CD4-positive, CD25-positive, alpha-beta regulatory T cell (primary cell): ENCODE measurements around the gene HPS4. TPM values are rescaled to one million over a fixed set of nuclear protein-coding genes. Genes with fewer than 3 reads are reported as not detected.
"Not testable (repeated sequence)": the region's sequence is repeated elsewhere in the genome, so short reads cannot be mapped to it uniquely, and the experiment has no call there.

Experiments used
- ATAC-seq, 2 donors: fragments of 150-1000 bp; cut with Tn5 transposase; one replicate each; pipeline ENCODE4 v1.10.0; 2021; ENCODE audit warnings: low read depth in 2 of 2, moderate number of reproducible peaks in 2 of 2, moderate library complexity in 1 of 2
- DNase-seq, 3 donors: peaks; one replicate each; pipeline versions ENCODE4 v3.0.0 to v3.0.0-alpha.2; 2012 to 2022; ENCODE audit warnings: mixed read lengths in 1 of 3
- H3K27ac ChIP-seq: one replicate; pipeline ENCODE4 v1.7.0; 2013; ENCODE audit warnings: mild to moderate bottlenecking, low read length; ENCODE audit not compliant: insufficient read depth, poor library complexity, severe bottlenecking
- H3K27me3 ChIP-seq: one replicate; pipeline ENCODE4 v1.7.0; 2013; ENCODE audit warnings: low read length; ENCODE audit not compliant: control insufficient read depth, insufficient read depth
- H3K36me3 ChIP-seq: one replicate; pipeline ENCODE4 v1.7.0; 2013; ENCODE audit warnings: mild to moderate bottlenecking, low read length, moderate library complexity; ENCODE audit not compliant: control insufficient read depth, insufficient read depth
- H3K4me1 ChIP-seq: 2 replicates; pipeline ENCODE4 v1.7.0; 2013; ENCODE audit warnings: mild to moderate bottlenecking, low read length; ENCODE audit not compliant: insufficient read depth, control insufficient read depth, poor library complexity, severe bottlenecking
- H3K4me3 ChIP-seq: one replicate; pipeline ENCODE4 v1.7.0; 2013; ENCODE audit warnings: low read depth, mild to moderate bottlenecking, low read length, moderate library complexity
- H3K9me3 ChIP-seq, 2 experiments: 1 replicate in 1 of 2; 2 replicates in 1 of 2; pipeline ENCODE4 v1.7.0; 2013; ENCODE audit warnings: low read length in 2 of 2, mild to moderate bottlenecking in 1 of 2, moderate library complexity in 1 of 2; ENCODE audit not compliant: control insufficient read depth in 2 of 2
- H3K27ac Mint-ChIP-seq, 3 donors: one replicate each; pipeline ENCODE4 v1.8.0; 2020 to 2022; ENCODE audit warnings: mild to moderate bottlenecking in 3 of 3, mixed read lengths in 3 of 3, moderate library complexity in 2 of 3
- H3K27me3 Mint-ChIP-seq: one replicate; pipeline ENCODE4 v1.8.0; 2022; ENCODE audit warnings: mild to moderate bottlenecking, mixed read lengths
- H3K36me3 Mint-ChIP-seq: one replicate; pipeline ENCODE4 v1.8.0; 2020; ENCODE audit warnings: mixed read lengths
- H3K4me1 Mint-ChIP-seq, 4 donors: one replicate each; pipeline ENCODE4 v1.8.0; 2020 to 2022; ENCODE audit warnings: mixed read lengths in 4 of 4, mild to moderate bottlenecking in 1 of 4
- H3K4me3 Mint-ChIP-seq, 4 donors: one replicate each; pipeline ENCODE4 v1.8.0; 2020 to 2022; ENCODE audit warnings: mild to moderate bottlenecking in 4 of 4, mixed read lengths in 4 of 4, moderate library complexity in 3 of 4
- H3K9me3 Mint-ChIP-seq, 7 donors: one replicate each; pipeline ENCODE4 v1.8.0; 2020 to 2022; ENCODE audit warnings: mixed read lengths in 7 of 7, mild to moderate bottlenecking in 3 of 7, moderate library complexity in 2 of 7
- polyA plus RNA-seq, 4 donors: library from polyadenylated mRNA; unstranded; fragments of 300-500 nt; fragmentation: Illumina TruSeq; gene quantifications; one replicate each; pipeline ENCODE4 v1.2.3, GENCODE V29; 2021
- total RNA-seq: library from RNA; stranded (reverse); gene quantifications from one replicate; pipeline ENCODE4 v1.2.3, GENCODE V29; 2022

HPS4 gene
- total RNA-seq (44.6 TPM), polyA plus RNA-seq (10 to 100 TPM; 12.0 to 16.1 (median 13.6) TPM)

GRCh38 chr22:26483439-26484359 is at the start of gene HPS4, which contains the start of gene SRRD:
HPS4 (minus strand) TSS chr22:26483783; CDS start chr22:26481762, 2,021 bp downstream.
SRRD (plus strand) TSS chr22:26483877; CDS start chr22:26483891, 14 bp downstream.
- Mint-ChIP-seq H3K36me3 (peaks cover 21% of the 10 kb centered on the region), H3K4me3 (peak within 1 kb of the TSS; percentile 90 to 96 (median 95)), H3K4me1 (peaks cover 38 to 71% (median 57%) of the 10 kb centered on the region in 4 donors), H3K27me3 (no peaks in the 10 kb centered on the region), H3K9me3 (peaks cover 0 to 2% (median 0%) of the 10 kb centered on the region in 7 donors), H3K27ac (peak within 1 kb of the TSS; percentile 99)
- Histone ChIP-seq H3K36me3 (peaks cover 14% of the 10 kb centered on the region), H3K9me3 (no peaks in the 10 kb centered on the region), H3K4me1 (peaks cover 45% of the 10 kb centered on the region), H3K27me3 (no peaks in the 10 kb centered on the region), H3K4me3 (peak within 1 kb of the TSS; percentile 95), H3K27ac (peak within 1 kb of the TSS; percentile 94)
- peak; percentile 80 to 83 for ATAC-seq
- DNase-seq: peak; percentile 91 to 95 (median 94)

- H3K4me3 Mint-ChIP-seq: no peak overlapping the region
- ATAC-seq (no peak), DNase-seq (no peak)
- no peak overlapping the region for H3K27ac Mint-ChIP-seq
- H3K9me3 Mint-ChIP-seq: no peaks in the 10 kb centered on the region
- no peaks in the 10 kb centered on the region for H3K27me3 Mint-ChIP-seq
- Histone ChIP-seq H3K36me3 (peaks cover 62% of the 10 kb centered on the region), H3K4me3 (no peak overlapping the region), H3K27ac (no peak overlapping the region), H3K27me3 (no peaks in the 10 kb centered on the region), H3K4me1 (no peaks in the 10 kb centered on the region), H3K9me3 (no peaks in the 10 kb centered on the region)
- peaks cover 0 to 7% (median 3%) of the 10 kb centered on the region in 4 donors for H3K4me1 Mint-ChIP-seq
- H3K36me3 Mint-ChIP-seq: peaks cover 50% of the 10 kb centered on the region
Observed at GRCh38 chr22:26529345-26529744, 45.8 kb upstream of the HPS4 start.

GRCh38 chr22:26528518-26528917 is 44.9 kb upstream of the HPS4 start:
- ATAC-seq, DNase-seq, H3K27me3 ChIP-seq, H3K9me3 ChIP-seq, H3K27ac Mint-ChIP-seq, H3K4me3 ChIP-seq, H3K4me1 ChIP-seq, H3K27me3 Mint-ChIP-seq, H3K4me1 Mint-ChIP-seq, H3K9me3 Mint-ChIP-seq, H3K4me3 Mint-ChIP-seq, H3K27ac ChIP-seq: not testable (repeated sequence)
- peaks cover 62% of the 10 kb centered on the region for H3K36me3 ChIP-seq
- H3K36me3 Mint-ChIP-seq: peaks cover 50% of the 10 kb centered on the region

- Histone ChIP-seq H3K4me1 (no peaks in the 10 kb centered on the region), H3K9me3 (no peaks in the 10 kb centered on the region), H3K27ac (no peak overlapping the region), H3K27me3 (no peaks in the 10 kb centered on the region), H3K36me3 (peaks cover 59% of the 10 kb centered on the region), H3K4me3 (no peak overlapping the region)
- DNase-seq (no peak), ATAC-seq (no peak)
- no peaks in the 10 kb centered on the region for H3K9me3 Mint-ChIP-seq
- no peak overlapping the region for H3K4me3 Mint-ChIP-seq
- H3K36me3 Mint-ChIP-seq: peaks cover 49% of the 10 kb centered on the region
- peaks cover 0 to 7% (median under 1%) of the 10 kb centered on the region in 4 donors for H3K4me1 Mint-ChIP-seq
- no peaks in the 10 kb centered on the region for H3K27me3 Mint-ChIP-seq
- peak overlapping the region in 1 of 3 donors; percentile 38 for H3K27ac Mint-ChIP-seq
Observed at GRCh38 chr22:26527574-26528465, 44.2 kb upstream of the HPS4 start.

- Histone ChIP-seq H3K4me3 (no peak overlapping the region), H3K27ac (no peak overlapping the region), H3K27me3 (no peaks in the 10 kb centered on the region), H3K4me1 (no peaks in the 10 kb centered on the region), H3K9me3 (no peaks in the 10 kb centered on the region), H3K36me3 (peaks cover 54% of the 10 kb centered on the region)
- H3K9me3 Mint-ChIP-seq: no peaks in the 10 kb centered on the region
- DNase-seq (no peak), ATAC-seq (no peak)
- peaks cover 46% of the 10 kb centered on the region for H3K36me3 Mint-ChIP-seq
- no peak overlapping the region for H3K4me3 Mint-ChIP-seq
- peak overlapping the region in 2 of 3 donors; percentile 38 to 60 for H3K27ac Mint-ChIP-seq
- peaks cover 0 to 7% (median 0%) of the 10 kb centered on the region in 4 donors for H3K4me1 Mint-ChIP-seq
- no peaks in the 10 kb centered on the region for H3K27me3 Mint-ChIP-seq
Observed at GRCh38 chr22:26527167-26527566, 43.6 kb upstream of the HPS4 start.

- no peak overlapping the region for H3K27ac ChIP-seq
- Mint-ChIP-seq H3K4me3 (no peak overlapping the region), H3K27ac (no peak overlapping the region), H3K9me3 (no peaks in the 10 kb centered on the region), H3K36me3 (peaks cover 39% of the 10 kb centered on the region), H3K27me3 (no peaks in the 10 kb centered on the region), H3K4me1 (peaks cover 0 to 7% (median 0%) of the 10 kb centered on the region in 4 donors)
- H3K4me1 ChIP-seq: no peaks in the 10 kb centered on the region
- peaks cover 44% of the 10 kb centered on the region for H3K36me3 ChIP-seq
- H3K4me3 ChIP-seq: no peak overlapping the region
- no peaks in the 10 kb centered on the region for H3K9me3 ChIP-seq
- no peak for DNase-seq
- no peak for ATAC-seq
- H3K27me3 ChIP-seq: no peaks in the 10 kb centered on the region
Observed at GRCh38 chr22:26525946-26526564, 42.5 kb upstream of the HPS4 start.

GRCh38 chr22:26524870-26525269 is 41.3 kb upstream of the HPS4 start:
- no peak overlapping the region for H3K4me3 Mint-ChIP-seq
- H3K27me3 ChIP-seq: no peaks in the 10 kb centered on the region
- ATAC-seq (no peak), DNase-seq (no peak)
- H3K9me3 Mint-ChIP-seq: no peaks in the 10 kb centered on the region
- peaks cover 38% of the 10 kb centered on the region for H3K36me3 ChIP-seq
- peaks cover 0 to 7% (median 0%) of the 10 kb centered on the region in 4 donors for H3K4me1 Mint-ChIP-seq
- peaks cover 32% of the 10 kb centered on the region for H3K36me3 Mint-ChIP-seq
- no peak overlapping the region for H3K4me3 ChIP-seq
- no peaks in the 10 kb centered on the region for H3K4me1 ChIP-seq
- H3K27ac Mint-ChIP-seq: no peak overlapping the region
- H3K9me3 ChIP-seq: no peaks in the 10 kb centered on the region
- H3K27ac ChIP-seq: no peak overlapping the region
- no peaks in the 10 kb centered on the region for H3K27me3 Mint-ChIP-seq
